Trophoblast cell (in vitro differentiated cells and primary cell): ENCODE measurements around the gene ITGB4. TPM values are rescaled to one million over a fixed set of nuclear protein-coding genes. Genes with fewer than 3 reads are reported as not detected.

Experiments
- DNase-seq, 2 donors: peaks; one replicate each; pipeline ENCODE4 v3.0.0-alpha.2; 2016
- H2AFZ ChIP-seq: 2 replicates; pipeline ENCODE4 v1.6.1; 2013; ENCODE audit warnings: low read length, moderate library complexity, mild to moderate bottlenecking; ENCODE audit not compliant: insufficient read depth, poor library complexity
- H2AK5ac ChIP-seq: 2 replicates; pipeline ENCODE4 v1.6.1; 2013; ENCODE audit warnings: mild to moderate bottlenecking, low read length
- H2BK120ac ChIP-seq: 2 replicates; pipeline ENCODE4 v1.6.1; 2013; ENCODE audit warnings: low read length, mild to moderate bottlenecking, moderate library complexity; ENCODE audit not compliant: insufficient read depth, poor library complexity
- H2BK12ac ChIP-seq: 2 replicates; pipeline ENCODE4 v1.6.1; 2013; ENCODE audit warnings: mild to moderate bottlenecking, low read length, moderate library complexity
- H2BK5ac ChIP-seq: 2 replicates; pipeline ENCODE4 v1.6.1; 2013; ENCODE audit warnings: low read length, low read depth, moderate library complexity, mild to moderate bottlenecking; ENCODE audit not compliant: poor library complexity
- H3K14ac ChIP-seq: 2 replicates; pipeline ENCODE4 v1.6.1; 2013; ENCODE audit warnings: mild to moderate bottlenecking, low read length
- H3K18ac ChIP-seq: 2 replicates; pipeline ENCODE4 v1.6.1; 2013; ENCODE audit warnings: mild to moderate bottlenecking, low read length
- H3K23ac ChIP-seq: 2 replicates; pipeline ENCODE4 v1.6.1; 2013; ENCODE audit warnings: low read length
- H3K27ac ChIP-seq: 2 replicates; pipeline ENCODE4 v1.5.1; 2013; ENCODE audit warnings: low read depth, mild to moderate bottlenecking, inconsistent platforms, low read length, moderate library complexity
- H3K27me3 ChIP-seq: 2 replicates; pipeline ENCODE4 v1.6.1; 2013; ENCODE audit warnings: inconsistent platforms, mild to moderate bottlenecking, low read length, moderate library complexity; ENCODE audit not compliant: insufficient read depth
- H3K36me3 ChIP-seq, 2 experiments: 1 replicate in 1 of 2; 2 replicates in 1 of 2; pipeline ENCODE4 v1.6.1; 2013; ENCODE audit warnings: low read length in 2 of 2, mild to moderate bottlenecking in 2 of 2, moderate library complexity in 1 of 2; ENCODE audit not compliant: insufficient read depth in 2 of 2, control insufficient read depth in 1 of 2
- H3K4ac ChIP-seq: 2 replicates; pipeline ENCODE4 v1.6.1; 2013; ENCODE audit warnings: low read depth, mild to moderate bottlenecking, low read length, moderate library complexity
- H3K4me1 ChIP-seq, 2 experiments: 1 replicate in 1 of 2; 2 replicates in 1 of 2; pipeline ENCODE4 v1.6.1; 2013; ENCODE audit warnings: low read length in 2 of 2, mild to moderate bottlenecking in 2 of 2, moderate library complexity in 1 of 2; ENCODE audit not compliant: insufficient read depth in 2 of 2, control insufficient read depth in 1 of 2
- H3K4me2 ChIP-seq: 2 replicates; pipeline ENCODE4 v1.6.1; 2013; ENCODE audit warnings: inconsistent platforms, mild to moderate bottlenecking, low read length, moderate library complexity
- H3K4me3 ChIP-seq: 2 replicates; pipeline ENCODE4 v1.5.1; 2013; ENCODE audit warnings: mild to moderate bottlenecking, low read depth, low read length, inconsistent platforms
- H3K79me1 ChIP-seq: one replicate; pipeline ENCODE4 v1.6.1; 2013; ENCODE audit warnings: low read length
- H3K79me2 ChIP-seq: 2 replicates; pipeline ENCODE4 v1.6.1; 2013; ENCODE audit warnings: low read length, mild to moderate bottlenecking; ENCODE audit not compliant: control insufficient read depth, insufficient read depth, poor library complexity
- H3K9ac ChIP-seq: 2 replicates; pipeline ENCODE4 v1.6.1; 2013; ENCODE audit warnings: mild to moderate bottlenecking, low read length
- H3K9me3 ChIP-seq: 2 replicates; pipeline ENCODE4 v1.6.1; 2013; ENCODE audit warnings: low read depth, mild to moderate bottlenecking, control low read depth, inconsistent platforms, low read length; ENCODE audit not compliant: insufficient read depth
- H4K12ac ChIP-seq: 2 replicates; pipeline ENCODE4 v1.6.1; 2013; ENCODE audit warnings: low read depth, mild to moderate bottlenecking, low read length, moderate library complexity
- H4K8ac ChIP-seq: 2 replicates; pipeline ENCODE4 v1.6.1; 2013; ENCODE audit warnings: low read depth, mild to moderate bottlenecking, low read length, moderate library complexity
- H4K91ac ChIP-seq: one replicate; pipeline ENCODE4 v1.6.1; 2013; ENCODE audit warnings: low read depth, mild to moderate bottlenecking, low read length, moderate library complexity
- WGBS: extraction: QIAGEN DNeasy Blood & Tissue Kit; methylation state at CpG from one replicate; pipeline ENCODE4 v1.1.7; 2013; ENCODE audit warnings: missing lambda C conversion rate; ENCODE audit not compliant: insufficient read length, insufficient coverage; ENCODE audit errors: extremely low coverage; 5-methylcytosine and 5-hydroxymethylcytosine counted together
- polyA plus RNA-seq: library from polyadenylated mRNA; stranded (reverse); fragments of 200-250 nt; gene quantifications from 2 replicates; pipeline ENCODE4 v1.2.3, GENCODE V29; 2013

The ITGB4 gene
- polyA plus RNA-seq = 81.0 and 90.8 TPM in 2 replicates

DNA sequence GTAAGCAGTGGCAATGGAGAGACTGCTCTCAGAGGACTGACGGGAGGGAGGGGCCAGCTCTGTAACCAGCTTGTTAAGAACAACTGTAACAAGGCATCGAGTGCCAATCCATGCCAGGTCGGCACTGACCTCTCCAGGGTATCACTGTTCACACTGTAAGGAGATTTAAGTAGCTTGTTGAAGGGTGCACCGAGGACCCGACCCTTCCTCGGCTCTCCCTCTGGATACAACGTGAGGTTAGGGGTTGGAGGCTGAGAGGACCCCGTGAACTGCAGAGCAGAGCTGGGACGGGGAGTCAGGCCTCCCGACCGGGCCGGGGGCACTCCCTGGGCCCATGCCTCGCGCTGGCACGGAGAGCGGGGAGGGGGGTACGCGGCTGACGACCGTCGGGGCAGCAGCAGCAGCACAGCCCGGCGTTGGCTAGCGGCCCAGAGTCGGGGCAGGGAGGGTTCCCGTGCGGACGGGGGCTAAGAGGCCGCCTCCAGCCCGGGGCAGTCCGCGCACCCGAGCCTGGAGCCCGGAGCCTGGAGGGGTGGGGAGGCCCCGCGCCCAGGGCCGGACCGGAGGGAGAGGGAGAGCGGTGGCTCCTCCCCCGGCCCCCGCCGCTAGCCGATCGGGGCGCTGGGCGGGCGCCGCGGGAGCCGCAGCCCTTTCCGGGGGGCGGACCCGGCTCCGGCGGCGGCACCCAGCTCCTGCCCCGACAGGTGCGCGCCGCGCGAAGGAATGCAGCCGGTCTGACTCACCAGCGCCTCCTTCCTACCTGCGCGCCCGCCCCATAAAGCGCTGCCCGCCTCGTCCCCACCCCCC is at the start of gene ITGB4:
ITGB4 (plus strand) TSS at position 804 of the 807 bp plus-strand sequence. CDS start 3,245 bp downstream, outside the sequence.
- H3K4me1 ChIP-seq = peaks cover 20 to 23% of the 10 kb centered on the region in 2 experiments
- H3K9me3 ChIP-seq = peaks cover 2% of the 10 kb centered on the region
- WGBS = no CpG with 5 or more reads among the region's 70 CpGs
- no peak within 1 kb of the TSS for H4K12ac ChIP-seq
- H3K79me1 ChIP-seq = peaks cover 14% of the 10 kb centered on the region
- H3K36me3 ChIP-seq = peaks cover 4 to 10% of the 10 kb centered on the region in 2 experiments
- no peak within 1 kb of the TSS for H2BK5ac ChIP-seq
- peak within 1 kb of the TSS; percentile 24 for H3K4ac ChIP-seq
- no peaks in the 10 kb centered on the region for H3K27me3 ChIP-seq
- H2BK12ac ChIP-seq = peak within 1 kb of the TSS; percentile 32
- peak within 1 kb of the TSS; percentile 81 for H3K14ac ChIP-seq
- H3K27ac ChIP-seq = no peak within 1 kb of the TSS
- H3K4me2 ChIP-seq = peak within 1 kb of the TSS; percentile 85
- peak within 1 kb of the TSS; percentile 61 for H2AFZ ChIP-seq
- peak within 1 kb of the TSS; percentile 80 for H4K91ac ChIP-seq
- peaks cover 7% of the 10 kb centered on the region for H3K79me2 ChIP-seq
- H3K9ac ChIP-seq = peak within 1 kb of the TSS; percentile 73
- H4K8ac ChIP-seq = peak within 1 kb of the TSS; percentile 68
- DNase-seq = peak; percentile 64 to 74
- peak within 1 kb of the TSS; percentile 68 for H3K4me3 ChIP-seq
- peak within 1 kb of the TSS; percentile 18 for H2AK5ac ChIP-seq
- H2BK120ac ChIP-seq = peak within 1 kb of the TSS; percentile 65
- no peak within 1 kb of the TSS for H3K23ac ChIP-seq
- H3K18ac ChIP-seq = peak within 1 kb of the TSS; percentile 90

DNA sequence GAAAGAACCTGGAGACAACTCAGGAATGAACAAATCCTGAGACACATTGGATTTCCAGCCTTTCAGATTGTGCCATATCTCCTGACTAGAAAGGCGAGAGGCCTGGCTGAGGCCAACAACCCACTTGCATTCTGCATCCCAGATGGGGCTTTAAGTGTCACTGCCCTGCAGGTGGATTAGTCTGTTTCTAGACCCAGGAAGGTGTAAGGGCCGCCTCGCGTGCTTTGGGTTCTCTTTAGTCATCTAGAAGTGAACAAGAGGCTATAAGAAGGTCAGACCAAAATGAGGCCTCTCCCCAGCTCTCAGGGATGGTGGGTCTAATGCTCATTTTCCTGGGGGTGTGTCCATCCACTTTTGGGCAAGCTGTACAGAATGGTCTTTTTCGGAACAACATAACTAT is 49.2 kb upstream of the ITGB4 start:
- Histone ChIP-seq H2AK5ac (no peak overlapping the region), H3K79me1 (peaks cover 4% of the 10 kb centered on the region), H3K36me3 (peaks cover 35 to 36% of the 10 kb centered on the region in 2 experiments), H2BK5ac (no peak overlapping the region), H2BK120ac (no peak overlapping the region), H3K79me2 (peaks cover 5% of the 10 kb centered on the region), H2AFZ (no peak overlapping the region), H3K4me2 (no peak overlapping the region), H4K8ac (no peak overlapping the region), H3K14ac (no peak overlapping the region), H3K23ac (no peak overlapping the region), H3K4ac (peak overlapping the region; percentile 56), H3K9ac (no peak overlapping the region), H3K27me3 (no peaks in the 10 kb centered on the region), H4K91ac (no peak overlapping the region), H3K4me3 (no peak overlapping the region), H3K4me1 (no peaks in the 10 kb centered on the region), H3K27ac (no peak overlapping the region), H3K18ac (no peak overlapping the region), H4K12ac (no peak overlapping the region), H3K9me3 (no peaks in the 10 kb centered on the region), H2BK12ac (no peak overlapping the region)
- no peak for DNase-seq
- no CpG with 5 or more reads among the region's 5 CpGs for WGBS

DNA sequence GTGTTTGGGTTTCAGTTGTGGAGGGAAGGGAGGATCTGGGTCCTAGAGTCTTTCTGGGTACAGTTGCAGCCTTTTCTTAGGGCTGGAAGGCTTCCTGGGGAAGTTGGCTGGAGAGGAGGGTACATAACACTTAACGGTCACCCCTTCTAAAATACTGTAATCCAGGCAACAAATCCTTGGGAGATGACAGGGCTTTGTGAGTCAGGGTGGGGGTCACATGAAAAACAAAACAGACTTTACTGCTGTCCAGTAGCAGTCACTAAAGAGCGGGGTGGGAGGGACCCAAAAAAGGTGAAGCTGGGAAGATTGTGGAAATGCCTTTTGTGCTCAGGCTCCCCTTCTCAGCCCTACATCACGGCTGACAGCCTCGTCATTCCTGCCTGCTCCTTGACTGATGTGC is 47.8 kb upstream of the ITGB4 start:
- no peak overlapping the region for H3K14ac ChIP-seq
- H2BK5ac ChIP-seq = no peak overlapping the region

DNA sequence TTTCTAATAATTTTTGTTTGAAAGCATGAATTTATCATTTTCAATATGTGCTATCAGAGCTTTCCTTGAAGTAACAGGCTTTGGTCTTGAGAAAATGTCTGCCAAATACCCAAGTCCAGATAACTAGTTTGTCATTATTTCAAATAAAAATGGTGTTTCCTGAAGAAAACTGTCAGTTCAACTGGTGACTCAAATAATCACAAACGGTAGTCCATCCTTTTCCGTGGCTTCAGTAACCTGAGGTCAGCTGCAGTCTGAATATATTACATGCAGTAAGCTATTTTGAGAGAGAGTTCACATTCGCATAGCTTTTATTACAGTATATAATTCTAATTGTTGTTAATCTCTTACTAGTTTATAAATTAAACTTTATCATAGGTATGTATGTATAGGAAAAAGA is 44.8 kb upstream of the ITGB4 start:
- H3K9ac ChIP-seq = no peak overlapping the region
- no peak overlapping the region for H3K18ac ChIP-seq
- no peak overlapping the region for H3K23ac ChIP-seq
- H4K8ac ChIP-seq = no peak overlapping the region
- H2BK120ac ChIP-seq = no peak overlapping the region
- no peaks in the 10 kb centered on the region for H3K27me3 ChIP-seq
- H3K4ac ChIP-seq = no peak overlapping the region
- H2AK5ac ChIP-seq = no peak overlapping the region
- no peak overlapping the region for H2BK5ac ChIP-seq
- H4K12ac ChIP-seq = no peak overlapping the region
- peaks cover 30 to 32% of the 10 kb centered on the region in 2 experiments for H3K36me3 ChIP-seq
- no CpG with 5 or more reads among the region's 3 CpGs for WGBS
- H4K91ac ChIP-seq = no peak overlapping the region
- H3K79me1 ChIP-seq = peaks cover 5% of the 10 kb centered on the region
- H2BK12ac ChIP-seq = no peak overlapping the region
- no peak overlapping the region for H3K4me3 ChIP-seq
- no peak overlapping the region for H3K14ac ChIP-seq
- peaks cover 8 to 17% of the 10 kb centered on the region in 2 experiments for H3K4me1 ChIP-seq
- no peaks in the 10 kb centered on the region for H3K9me3 ChIP-seq
- no peak overlapping the region for H2AFZ ChIP-seq
- DNase-seq = no peak
- no peaks in the 10 kb centered on the region for H3K79me2 ChIP-seq
- H3K27ac ChIP-seq = no peak overlapping the region
- no peak overlapping the region for H3K4me2 ChIP-seq

More for the DNA sequence above, 47.8 kb upstream of the ITGB4 start:
- H2BK12ac ChIP-seq = no peak overlapping the region
- peaks cover 38% of the 10 kb centered on the region in 2 experiments for H3K36me3 ChIP-seq
- H3K18ac ChIP-seq = no peak overlapping the region
- H2AFZ ChIP-seq = no peak overlapping the region
- no peaks in the 10 kb centered on the region for H3K27me3 ChIP-seq
- no peak overlapping the region for H3K23ac ChIP-seq
- no peak overlapping the region for H2AK5ac ChIP-seq
- H3K79me2 ChIP-seq = no peaks in the 10 kb centered on the region
- H3K79me1 ChIP-seq = no peaks in the 10 kb centered on the region
- H3K4me2 ChIP-seq = no peak overlapping the region
- no CpG with 5 or more reads among the region's 4 CpGs for WGBS
- H3K4me3 ChIP-seq = no peak overlapping the region
- no peak overlapping the region for H2BK120ac ChIP-seq
- peaks cover 0 to 2% of the 10 kb centered on the region in 2 experiments for H3K4me1 ChIP-seq
- H3K9ac ChIP-seq = no peak overlapping the region
- no peak overlapping the region for H4K91ac ChIP-seq
- no peak overlapping the region for H4K8ac ChIP-seq
- no peak overlapping the region for H3K27ac ChIP-seq
- DNase-seq = no peak
- H3K9me3 ChIP-seq = no peaks in the 10 kb centered on the region
- H3K4ac ChIP-seq = no peak overlapping the region
- H4K12ac ChIP-seq = no peak overlapping the region
